Activated CD8-positive, alpha-beta memory T cell treated with anti-CD3 and anti-CD28 coated beads, Interleukin-2, amount 50 U/mL, for 48 hours (primary cell): ENCODE data around the gene HOXA7.

Experiments used
- DNase-seq: peaks from one replicate; pipeline ENCODE4 v3.0.0-alpha.2; 2020

The HOXA7 gene

DNA sequence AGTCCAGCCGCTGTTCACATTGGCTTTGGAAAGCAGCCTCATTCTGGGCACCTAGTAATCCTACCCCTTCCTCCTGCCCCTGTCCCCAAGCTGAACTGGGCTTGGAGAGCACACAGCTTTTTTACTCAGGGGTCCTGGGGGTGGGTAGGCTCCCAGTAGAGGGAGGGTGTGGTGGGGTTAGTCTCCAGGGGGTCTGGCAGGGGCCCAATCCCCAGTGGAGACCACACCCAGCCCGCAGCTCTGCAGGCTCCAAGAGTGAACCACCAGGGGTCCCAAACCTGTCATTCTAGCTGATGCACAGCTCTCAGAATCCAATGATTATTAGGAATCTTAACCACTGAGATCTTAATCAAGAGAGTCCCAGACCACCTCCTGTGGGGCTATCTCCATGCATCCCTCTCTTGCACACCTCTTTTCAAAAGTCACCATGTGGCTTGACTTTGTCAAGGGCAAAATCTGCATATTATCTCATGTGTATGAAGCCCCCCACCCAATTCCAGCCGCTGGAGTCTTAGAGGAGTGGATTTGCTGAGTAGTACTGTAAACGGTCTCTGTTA, 25.9 kb upstream of the HOXA7 start:
- peak; percentile 43 for DNase-seq

DNA sequence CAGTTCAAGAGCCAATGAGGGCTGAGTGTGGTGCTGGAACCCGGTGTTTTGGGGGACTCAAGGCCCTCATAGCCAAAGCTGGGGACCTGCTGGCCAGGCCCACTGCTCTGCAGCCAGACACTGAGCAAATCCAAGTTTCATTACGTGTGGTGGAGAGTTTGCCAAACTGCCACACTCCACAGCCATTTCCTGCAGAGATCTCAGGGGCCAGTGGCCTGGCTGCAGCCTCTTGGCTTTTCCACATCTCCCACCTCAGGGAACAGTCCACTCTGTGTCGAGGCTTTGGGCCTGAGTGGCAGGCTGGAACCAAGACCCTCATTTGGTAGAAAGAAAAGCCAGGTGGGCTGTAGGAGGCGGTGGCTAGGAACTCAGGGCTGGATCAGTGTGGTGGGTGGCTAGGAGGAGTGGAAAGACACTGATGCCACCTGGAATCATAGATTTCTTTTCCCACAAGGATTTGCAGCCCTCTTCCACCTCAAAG, 25.4 kb upstream of the HOXA7 start:
- peak; percentile 41 for DNase-seq

GRCh38 chr7:27180431-27181420, 24.3 kb upstream of the HOXA7 start:
- peak; percentile 48 for DNase-seq

DNA sequence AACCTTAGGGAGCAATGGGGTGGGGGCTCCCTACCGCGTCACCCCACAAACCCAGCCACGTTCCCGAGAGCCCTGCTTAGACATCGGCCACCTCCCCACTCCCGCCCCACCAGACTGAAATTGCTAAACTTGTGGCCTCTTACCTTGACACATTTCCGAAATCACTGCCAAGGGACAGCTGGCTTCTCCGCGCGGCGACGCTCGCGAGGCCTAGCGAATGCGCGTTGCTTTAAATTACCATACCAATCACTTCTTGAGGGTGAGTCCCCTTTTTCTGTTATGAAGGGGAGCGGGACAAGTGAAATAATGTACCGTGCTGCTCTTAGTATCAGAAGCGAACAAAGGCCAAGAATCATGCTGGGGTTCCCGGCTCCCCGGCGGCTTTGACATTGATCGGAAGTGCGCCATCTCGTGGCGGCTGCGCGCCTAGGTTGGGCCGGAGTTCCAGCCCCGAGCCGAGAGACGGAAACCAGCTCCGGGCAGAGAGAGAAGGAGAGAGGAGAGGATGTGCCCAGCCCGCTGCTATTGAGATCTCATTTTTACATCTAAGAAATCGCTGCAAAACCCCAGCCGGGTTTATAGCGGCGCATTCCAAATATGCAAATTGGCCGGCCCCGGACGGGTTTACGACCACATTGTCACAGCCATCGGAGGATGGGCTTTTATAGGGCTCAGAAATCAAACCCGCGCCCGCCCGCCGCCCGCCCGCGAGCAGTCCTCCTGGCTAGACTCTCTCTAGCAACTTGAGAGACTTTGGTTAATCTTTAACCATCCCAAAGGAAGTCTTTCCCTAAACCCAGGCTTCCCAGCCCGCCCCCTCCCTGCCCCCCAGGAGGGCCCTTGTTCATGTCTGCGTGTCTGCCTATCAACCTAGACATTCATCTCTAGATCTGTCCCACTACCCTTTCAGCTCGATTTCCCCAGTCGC, 23.3 kb upstream of the HOXA7 start:
- peak; percentile 91 for DNase-seq

DNA sequence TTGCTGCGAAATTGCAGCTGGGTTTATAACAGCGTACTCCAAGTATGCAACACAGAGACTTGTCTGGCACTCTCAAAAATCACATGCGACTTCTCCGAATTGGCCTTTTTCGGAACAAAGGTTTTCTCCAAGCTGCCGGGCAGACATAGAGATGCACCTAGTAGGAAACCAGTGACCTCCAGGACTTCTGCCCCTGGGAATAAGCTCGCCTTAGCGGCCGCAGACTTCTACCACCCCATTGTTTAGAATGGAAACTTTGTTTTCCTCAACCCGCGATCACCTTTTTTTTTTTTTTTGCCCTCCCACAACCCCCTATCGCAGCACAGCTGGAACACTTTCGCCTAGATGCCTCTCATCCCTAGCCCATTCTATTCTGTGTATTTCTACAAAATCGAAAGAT, 22.6 kb upstream of the HOXA7 start:
- no peak for DNase-seq

- DNase-seq: no peak
These were observed 21.9 kb upstream of the HOXA7 start for GRCh38 chr7:27178366-27178765.

- DNase-seq: no peak
These were observed 21.4 kb upstream of the HOXA7 start for GRCh38 chr7:27177795-27178320.

GRCh38 chr7:27176962-27177794, 20.7 kb upstream of the HOXA7 start:
- DNase-seq: no peak

DNA sequence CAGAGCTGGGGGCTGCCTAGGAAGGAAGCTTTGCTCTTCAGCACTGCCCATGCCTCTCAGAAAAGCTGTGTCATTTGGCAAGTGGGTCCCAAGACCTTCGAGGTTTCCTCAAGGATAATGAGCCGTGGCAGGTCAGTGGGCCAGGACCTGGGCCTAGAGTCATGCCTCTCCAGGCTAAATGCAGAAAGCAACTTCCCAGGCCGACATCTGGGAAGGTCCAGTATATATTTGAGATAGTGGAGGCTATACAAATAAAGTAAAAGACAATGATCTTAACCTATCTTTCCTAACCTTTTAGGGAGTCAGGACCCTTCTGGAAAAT, 20.0 kb upstream of the HOXA7 start:
- DNase-seq: no peak

DNA sequence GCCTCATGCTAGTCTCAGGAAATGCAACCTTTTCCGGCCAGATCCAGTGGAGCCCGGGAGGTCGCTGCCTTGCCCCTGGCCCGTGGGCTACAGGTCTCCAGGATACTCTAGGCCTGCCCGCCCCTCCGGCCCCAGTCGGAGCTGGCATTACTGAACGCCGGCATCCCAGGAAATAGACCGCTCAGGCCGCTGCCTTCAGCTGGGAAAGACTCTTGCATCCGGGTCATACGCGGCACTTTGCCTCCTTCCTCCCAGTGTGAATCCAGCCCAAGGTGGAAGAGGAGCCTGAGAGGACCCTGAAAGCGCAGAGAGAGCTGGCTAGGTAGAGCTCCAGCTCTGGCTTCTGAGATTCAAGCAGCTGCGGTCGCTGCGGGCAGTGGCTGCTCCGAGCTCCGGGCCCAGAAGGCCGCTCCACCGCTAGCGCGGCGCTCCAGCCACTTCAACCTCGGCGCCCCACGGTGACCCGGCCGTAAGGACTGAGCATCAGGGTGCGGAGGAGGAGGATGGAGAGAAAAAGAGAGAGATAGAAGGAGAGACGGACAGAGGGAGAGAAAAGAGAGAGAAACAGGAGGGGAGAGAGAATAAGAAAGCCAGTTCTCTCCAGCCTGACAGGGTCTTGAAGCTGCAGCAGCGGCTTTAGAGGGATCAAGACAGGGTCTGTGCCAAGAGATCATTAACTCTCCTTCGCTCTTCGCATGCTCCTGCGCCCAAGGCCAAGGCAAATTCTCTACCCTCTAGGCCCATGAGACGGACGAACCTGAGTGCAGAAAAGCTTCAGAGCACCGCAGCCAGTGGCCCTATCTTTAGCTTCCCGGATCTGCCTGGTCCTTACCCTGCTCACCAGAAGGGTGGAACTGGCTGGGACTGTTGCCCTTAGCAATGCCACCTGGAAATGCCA, 19.4 kb upstream of the HOXA7 start:
- no peak for DNase-seq

DNA sequence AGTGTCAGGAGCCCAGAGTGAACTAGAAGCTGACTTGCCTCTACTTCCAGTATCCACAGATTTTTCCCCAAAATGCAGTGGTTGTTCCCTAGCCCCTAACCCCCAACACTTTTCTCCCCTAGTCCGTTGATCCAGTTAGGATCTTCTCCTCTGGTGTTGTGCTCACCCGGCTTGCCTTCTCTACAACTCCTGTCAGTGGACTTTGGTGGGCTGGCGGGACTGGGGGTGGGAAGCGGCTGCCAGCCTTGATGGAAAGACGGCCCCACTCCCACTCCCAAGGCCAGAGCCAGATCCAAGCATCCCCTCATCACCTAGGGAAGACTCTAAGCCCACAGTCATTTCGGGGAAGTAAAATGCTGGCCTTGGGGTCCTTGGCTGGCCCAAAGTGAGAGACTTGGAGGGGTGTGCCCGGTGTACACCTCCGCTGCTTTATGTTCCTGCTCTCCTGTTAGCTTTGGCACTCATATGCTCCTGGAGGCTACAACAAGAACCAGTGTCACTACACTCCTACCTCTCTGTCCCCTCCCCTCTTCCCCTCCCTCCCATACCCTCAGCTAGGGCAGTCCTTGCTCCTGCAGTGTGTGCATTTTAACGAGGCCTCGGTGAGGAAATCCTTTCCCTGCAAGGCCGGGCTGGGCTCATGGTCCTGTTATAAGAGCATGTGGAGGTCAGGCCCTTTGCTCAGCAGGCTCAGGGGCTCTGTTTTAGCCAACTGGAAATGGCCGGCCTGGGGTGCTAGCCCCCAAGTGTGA, 18.6 kb upstream of the HOXA7 start:
- peak; percentile 46 for DNase-seq

DNA sequence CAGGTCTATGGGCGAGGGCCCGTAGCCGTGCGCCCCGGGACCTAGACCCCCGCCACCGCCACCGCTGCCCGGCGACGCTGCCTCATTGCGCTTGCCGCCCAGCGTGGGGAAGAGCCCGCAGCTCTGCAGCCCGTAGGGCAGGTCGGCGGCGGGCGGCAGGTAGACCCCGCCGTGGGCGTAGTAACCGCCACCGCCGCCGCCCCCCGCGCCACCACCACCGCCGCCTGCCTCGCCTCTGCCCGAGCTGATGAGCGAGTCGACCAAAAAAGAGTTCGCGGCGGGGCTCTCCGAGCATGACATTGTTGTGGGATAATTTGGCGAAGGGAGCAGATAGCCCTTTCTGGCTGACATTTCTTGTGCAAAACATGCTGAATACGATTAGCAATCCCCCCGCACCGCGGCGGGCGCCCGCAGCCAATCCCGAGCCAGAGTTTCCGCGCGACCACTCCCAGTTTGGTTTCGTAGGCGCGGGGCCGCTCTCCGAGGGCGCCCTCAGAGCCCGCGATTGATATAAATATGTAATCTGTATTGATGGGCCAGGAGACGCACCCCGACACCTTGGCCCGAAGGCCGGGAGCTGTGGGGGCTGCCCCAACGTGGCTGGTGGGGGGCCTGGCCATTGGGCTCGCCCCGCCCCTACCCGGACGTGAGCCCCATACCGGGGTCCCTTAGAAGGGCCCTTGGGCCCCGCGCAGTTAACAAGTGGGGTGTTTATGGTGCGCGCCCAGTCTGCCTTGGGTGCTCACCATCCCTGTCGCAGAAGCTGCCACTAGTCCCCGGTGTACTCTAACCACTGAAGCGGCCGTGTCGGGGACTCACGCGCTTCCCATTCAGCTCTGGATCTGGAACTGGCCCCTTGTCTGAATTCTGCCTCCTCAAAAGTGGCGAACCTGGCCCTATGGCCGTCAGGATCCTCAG, 17.7 kb upstream of the HOXA7 start, which contains the start of gene HOXA10:
Gene HOXA10, minus strand, starts transcription at position 365 of the 918 bp plus-strand sequence. Its CDS starts 14 bp downstream, at position 351.
- DNase-seq: peak; percentile 52

DNA sequence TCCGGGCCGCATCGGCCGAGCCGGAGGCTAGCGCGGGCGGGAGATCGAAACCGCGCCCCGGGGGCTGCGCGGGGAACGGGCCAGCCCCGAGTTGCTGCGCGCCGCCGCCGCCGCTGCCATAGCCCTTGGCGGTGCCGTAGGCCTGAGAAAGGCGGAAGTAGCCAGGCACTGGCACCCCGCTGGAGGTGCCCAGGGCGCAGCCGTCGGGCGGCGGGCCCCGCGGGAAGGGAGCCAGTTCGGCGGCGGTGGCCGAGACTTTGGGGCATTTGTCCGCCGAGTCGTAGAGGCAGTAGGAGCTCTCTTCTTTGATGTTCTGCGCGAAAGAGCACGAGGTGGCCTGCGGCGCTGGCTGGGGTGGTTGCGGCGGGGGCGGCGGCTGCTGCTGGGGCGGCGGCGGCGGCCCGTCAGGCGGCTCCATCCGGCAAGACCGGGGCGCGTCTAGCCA, 17.1 kb upstream of the HOXA7 start:
- no peak for DNase-seq

GRCh38 chr7:27172823-27173510, 16.5 kb upstream of the HOXA7 start:
- peak; percentile 64 for DNase-seq

- DNase-seq: peak; percentile 57
These were observed 15.9 kb upstream of the HOXA7 start for GRCh38 chr7:27172315-27172774.

DNA sequence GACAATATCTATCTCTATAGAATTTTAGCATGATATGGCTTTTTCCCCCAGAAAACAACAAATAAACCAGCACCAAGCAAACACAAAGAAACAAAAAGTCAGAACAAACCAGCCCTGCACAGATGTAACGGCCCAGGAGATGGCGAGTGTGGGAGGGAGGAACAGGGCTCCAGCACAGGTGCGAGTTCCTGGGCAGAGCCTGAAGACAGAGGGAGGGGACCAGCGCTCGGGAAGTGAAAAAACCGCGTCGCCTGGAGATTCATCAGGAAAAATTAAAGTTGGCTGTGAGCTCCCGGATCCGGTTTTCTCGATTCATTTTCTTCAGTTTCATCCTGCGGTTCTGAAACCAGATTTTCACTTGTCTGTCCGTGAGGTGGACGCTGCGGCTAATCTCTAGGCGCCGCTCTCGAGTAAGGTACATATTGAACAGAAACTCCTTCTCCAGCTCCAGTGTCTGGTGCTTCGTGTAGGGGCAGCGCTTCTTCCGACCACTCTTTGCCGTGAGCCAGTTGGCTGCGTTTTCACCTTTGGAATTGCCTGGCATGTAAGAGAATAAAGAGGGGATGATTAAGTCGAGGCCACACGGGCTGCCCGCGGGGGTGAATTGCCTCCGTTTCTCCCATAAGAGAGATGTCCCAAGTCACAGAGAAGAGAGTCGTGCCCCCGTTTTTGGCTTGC, 15.3 kb upstream of the HOXA7 start:
- DNase-seq: peak; percentile 55

- peak; percentile 54 for DNase-seq
These were observed 14.8 kb upstream of the HOXA7 start for GRCh38 chr7:27171325-27171636.
